Anterior cingulate cortex (tissue), 58 donors: ENCODE data around the gene CHD5.
A peak's percentile ranks its signal among the peaks of the same experiment; 100 is the strongest.

Source experiments
- DNase-seq, 58 donors: peaks; one replicate each; lab custom pipeline; 2025; lab: John Stamatoyannopoulos, UW

The CHD5 gene

DNA sequence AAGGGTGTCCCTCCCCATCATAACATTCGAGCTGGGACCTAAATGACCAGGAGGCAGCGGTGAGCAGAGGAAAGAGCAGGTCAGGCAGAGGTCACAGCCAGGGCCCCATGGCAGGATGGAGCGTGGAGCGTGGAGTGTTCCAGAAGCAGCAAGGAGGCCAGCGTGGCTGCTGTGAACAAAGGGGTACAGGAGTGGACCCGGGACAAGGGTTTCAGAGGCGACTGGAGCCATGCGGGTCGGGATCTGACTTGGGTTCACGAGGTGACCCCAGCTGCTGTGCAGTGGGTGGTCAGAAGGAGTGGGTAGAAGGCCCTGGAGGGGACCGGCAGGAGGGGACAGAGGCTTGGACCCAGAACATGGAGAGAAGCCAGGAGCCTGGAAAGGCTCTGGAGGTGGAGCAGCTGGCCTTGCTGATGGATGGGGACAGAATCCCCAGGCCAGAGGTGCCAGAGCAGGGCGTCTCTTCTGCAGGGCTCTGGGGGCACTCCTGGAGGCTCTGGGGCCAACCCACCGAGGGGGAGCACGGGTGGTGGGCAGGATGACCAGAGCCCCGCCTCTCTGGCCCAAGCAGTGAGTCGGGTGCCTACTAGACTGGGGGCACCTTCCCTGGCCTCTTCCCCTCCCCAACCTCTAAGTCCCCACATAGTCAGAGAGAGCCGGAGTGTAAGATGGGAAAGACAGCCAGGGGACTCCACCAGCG lies 2.3 kb downstream of the CHD5 start:
- no peak for DNase-seq

DNA sequence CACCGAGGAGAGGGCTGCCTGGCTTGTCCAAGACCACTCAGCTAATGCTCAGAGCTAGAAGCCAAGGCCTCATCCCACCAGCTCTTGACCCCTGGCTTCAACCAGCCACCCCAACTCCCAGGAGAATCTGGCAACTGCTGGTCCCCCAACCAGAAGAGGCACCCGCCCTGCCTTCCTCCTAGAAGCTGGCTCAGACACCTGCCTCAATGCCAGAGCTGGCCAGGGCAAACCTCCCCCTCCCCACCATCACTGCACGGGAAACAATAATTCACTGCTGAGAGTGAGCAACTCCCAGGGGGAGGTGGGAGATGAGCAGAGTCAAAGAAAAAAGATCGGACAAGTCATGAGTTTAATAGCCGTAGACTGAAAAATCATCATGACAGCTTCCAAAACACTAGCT lies 3.3 kb downstream of the CHD5 start:
- no peak for DNase-seq

DNA sequence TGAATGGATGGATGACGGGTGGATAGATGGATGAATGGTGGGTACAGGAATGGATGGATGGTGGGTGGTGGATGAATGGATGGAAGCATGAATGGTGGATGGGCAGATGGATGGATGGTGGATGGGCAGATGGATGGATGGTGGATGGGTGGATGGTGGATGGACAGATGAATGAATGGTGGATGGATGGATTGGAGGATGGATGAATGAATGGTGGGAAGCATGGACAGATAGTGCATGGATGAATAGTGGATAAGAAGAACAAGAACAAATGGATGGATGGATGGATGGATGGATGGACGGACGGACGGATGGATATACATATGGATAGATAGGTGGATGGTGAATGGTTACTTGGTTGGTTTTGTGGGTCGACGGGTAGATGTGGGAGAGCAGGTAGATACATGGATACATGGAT lies 4.7 kb downstream of the CHD5 start:
- no peak for DNase-seq

DNA sequence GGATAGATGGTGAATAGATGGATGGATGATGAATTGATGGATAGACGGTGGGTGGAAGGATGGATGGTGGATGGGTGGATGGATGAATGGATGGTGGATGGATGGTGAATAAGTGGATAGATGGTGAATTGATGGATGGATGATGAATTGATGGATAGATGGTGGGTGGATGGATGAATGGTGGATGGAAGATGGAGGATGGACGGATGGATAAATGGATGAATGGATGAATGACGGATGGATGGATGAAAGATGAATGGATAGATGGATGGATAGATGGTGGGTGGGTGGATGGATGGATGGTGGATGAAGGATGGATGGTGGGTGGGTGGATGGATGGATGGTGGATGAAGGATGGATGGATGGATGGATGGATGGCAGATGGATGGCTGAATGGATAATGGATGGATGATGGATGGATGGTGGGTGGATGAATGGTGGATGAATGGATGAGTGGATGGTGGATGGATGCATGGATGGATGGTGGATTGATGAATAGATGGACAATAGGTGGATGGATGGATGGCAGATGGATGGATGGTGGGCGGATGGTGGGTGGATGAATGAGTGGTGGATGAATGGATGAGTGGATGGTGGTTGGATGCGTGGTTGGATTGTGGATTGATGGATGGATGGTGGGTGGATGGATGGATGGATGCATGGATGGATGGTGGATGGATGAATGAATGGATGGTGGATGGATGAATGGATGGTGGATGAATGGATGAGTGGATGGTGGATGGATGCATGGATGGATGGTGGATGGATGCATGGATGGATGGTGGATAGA lies 5.3 kb downstream of the CHD5 start:
- DNase-seq: no peak

DNA sequence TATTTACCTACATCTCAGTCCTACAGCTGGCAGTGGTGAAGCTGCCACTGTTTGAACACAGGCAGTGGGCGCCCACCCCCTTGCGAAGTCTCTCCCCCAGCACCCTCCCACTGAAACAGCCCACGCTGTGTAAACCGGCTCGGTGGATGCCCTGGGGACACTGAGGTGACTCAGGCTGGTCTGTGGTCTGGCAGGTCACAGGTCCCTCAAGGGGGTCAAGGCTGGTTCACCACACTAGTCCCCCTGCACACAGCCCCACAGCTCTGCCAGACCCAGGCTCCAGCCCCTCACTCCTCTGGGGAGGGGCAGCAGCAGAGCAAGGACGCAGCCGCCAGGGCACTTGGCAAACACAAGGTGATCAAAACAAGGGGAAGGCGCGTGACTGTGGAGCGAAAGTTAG lies 7.6 kb downstream of the CHD5 start:
- no peak for DNase-seq

DNA sequence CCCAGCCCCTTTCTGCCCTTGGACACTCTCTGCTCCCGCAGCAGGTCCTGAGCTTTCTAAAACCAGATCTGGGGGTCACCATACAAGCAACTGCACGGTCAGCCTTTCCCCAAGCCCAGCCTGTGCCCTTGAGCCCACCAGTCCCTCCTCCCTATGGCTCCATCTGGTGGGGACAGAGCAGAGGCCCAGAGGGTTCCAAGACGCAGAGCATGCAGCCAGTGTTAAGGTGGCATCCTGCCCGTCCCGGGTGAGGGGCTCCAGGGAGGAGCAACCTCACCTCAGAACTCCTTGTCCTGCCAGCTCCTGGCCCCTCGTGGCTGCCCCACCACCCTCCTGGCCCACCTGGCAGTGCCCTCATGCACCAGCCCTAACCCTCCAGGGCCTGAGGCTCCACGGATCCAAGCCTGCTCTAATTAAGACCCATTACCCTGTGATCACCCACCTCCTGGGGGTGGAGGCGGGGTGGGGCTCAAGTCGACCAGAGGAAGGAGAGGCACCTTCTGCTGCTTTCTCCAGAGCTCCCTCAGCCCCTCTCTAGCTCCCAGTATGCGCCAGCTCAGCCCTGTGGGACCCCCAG lies 8.5 kb downstream of the CHD5 start:
- DNase-seq: peak in 1 of 58 donors; percentile 30

DNA sequence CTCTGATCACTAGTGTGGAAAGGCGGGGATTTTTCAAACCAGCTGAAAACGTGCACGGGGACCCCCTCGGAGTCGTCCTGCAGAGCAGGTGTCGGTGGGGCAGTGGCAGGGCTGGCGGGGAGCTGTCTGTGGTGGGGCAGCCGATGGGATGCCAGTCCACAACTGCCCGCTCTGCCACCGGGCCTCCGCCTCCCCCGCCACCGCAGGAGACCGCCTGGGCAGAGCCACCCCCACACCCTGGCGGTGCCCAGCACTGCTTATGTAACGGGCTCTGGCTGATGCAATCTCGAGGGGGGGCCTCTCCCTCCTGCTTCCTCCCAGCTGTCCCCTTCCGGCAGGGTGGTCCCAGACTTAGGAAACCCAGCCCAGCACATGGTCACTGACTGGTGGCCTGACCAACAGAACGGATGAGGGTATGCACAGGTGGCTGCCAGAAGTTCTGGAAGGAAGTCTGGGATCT lies 9.3 kb downstream of the CHD5 start:
- DNase-seq: peak in 36 of 58 donors; percentile 11 to 82 (median 42)

DNA sequence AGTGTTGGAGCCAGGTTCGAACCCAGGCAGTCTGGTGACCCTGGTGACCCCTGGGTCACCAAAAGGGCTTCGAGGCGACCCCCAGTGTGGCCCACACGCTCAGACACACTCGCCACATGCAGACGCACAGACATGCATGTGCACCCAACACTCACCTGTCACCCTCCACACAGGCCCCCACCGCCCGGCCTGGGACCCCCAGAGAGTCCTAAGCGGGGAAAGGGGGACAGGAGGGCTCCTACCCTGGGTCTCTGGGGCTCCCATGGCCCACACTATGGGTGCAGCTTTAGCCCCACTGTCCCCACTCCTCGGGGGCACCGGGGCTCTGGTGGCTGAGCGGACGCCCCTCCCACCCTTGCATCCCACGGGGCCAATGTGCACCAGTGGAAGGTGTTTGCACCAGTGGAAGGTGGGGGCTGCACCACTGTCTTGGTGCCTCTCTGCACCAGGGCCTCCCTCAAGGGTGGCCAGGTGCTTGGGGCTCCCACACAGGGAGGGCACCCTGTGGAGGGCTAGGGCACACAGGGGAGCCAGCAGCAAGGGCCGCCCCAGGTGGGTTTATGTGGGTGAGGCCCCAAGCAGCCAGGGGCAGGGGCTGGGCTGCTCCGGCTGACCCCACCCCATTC lies 9.9 kb downstream of the CHD5 start:
- DNase-seq: no peak

DNA sequence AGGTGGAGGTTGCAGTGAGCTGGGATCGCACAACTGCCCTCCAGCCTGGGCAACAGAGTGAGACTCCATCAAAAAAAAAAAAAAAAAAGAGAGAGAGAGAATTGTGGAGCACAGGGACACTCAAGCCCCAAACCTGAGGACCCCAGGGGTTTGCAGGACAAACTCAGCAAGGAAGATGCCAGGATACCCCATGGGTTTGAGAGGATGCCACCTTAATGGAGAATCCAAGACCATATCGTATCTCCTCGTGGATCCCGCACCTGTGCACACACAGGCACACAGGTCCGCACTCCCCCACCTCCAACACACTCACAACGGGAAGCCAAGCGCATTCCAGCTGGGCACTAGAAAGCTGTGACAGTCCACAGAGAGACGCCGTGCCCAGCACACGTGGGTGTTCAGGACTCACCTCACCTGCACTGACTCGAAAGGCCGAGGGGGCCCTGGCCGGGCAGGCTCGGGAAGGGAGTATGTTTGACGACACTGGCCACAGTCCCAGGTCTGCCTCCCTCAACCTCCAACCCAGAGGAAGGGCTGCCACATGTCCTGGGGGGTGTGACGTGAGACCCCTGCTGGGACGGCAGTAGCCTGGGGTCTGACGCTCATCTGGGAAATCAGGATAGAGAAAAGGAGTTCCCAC lies 11.1 kb downstream of the CHD5 start:
- no peak for DNase-seq

DNA sequence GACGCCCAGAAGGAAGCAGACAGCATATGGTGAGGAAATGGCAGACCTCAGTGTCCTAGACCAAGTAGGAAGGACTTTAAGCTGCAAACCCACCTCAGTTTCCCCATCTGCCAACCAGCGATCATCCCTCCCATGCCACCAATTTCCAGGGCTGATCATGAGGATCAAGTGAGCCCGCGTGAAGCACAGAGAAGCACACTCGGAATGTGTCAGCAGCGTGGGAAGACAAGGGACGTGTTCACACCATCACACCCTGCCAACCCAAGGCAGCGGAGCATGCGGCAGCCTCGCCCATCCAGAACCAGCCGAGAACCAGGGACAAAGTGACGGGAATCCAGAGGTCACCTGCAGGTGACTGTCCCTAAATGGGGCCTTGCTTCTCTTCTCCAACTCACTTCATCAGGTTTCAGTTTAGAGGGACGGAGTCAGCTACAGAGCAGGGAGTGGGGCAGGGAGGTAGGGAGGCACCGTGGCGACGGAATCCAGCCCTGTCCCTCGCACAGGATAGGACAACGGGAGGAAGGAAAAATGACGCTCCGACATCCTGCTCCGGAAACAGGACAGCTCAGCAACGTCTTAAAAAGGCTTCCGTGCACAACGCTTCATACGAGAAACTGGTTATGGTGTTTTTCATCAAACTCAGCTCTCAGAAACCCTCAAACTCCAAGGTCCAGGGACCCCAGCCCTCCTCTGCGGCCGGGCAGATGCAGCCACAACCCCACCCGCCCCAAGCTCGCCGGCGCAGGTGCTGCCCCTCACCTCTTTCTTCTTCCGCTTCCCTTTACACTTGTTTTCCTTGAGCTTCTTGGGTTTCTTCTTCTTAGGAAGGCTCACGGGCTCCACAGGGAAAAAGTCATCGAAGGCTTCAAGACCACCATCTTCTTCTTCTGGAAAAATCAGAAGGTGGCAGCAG lies 12.5 kb downstream of the CHD5 start:
- peak in 14 of 58 donors; percentile 16 to 61 (median 34) for DNase-seq

DNA sequence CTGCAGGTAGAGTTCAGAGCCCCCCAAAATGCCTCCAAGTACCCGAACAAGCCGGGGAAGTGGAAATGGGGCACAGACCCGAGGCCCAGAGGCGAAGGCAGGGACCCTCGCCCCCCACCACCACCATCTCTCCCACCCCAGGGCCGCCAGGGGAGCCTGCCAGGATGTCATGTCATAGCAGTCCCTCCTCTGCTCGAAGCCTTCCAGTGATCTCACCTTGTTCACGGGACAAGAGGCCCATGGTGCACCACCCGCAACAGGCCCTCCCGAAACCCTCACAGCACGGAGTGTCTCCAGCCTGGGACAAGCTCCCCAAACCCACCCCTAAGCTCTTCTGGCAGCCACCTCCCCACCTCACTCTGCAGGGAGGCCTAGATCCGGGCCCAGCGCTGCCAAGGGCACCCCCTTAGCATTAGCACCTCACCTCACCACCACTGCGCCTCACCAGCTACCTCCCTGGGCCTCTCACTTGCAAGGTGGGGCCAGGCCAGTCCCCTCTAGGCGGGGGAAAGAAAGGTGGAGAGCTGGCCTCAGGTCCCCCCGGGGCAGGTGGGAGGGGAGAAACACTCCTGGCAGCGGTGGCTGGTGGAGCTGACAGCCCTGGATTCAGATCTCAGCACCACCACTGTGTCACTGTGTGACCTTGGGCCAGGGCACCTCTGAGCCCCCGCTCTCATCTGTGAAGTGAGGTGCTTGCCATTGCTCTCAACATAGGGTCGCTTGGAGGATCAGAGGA lies 13.3 kb downstream of the CHD5 start:
- no peak for DNase-seq

DNA sequence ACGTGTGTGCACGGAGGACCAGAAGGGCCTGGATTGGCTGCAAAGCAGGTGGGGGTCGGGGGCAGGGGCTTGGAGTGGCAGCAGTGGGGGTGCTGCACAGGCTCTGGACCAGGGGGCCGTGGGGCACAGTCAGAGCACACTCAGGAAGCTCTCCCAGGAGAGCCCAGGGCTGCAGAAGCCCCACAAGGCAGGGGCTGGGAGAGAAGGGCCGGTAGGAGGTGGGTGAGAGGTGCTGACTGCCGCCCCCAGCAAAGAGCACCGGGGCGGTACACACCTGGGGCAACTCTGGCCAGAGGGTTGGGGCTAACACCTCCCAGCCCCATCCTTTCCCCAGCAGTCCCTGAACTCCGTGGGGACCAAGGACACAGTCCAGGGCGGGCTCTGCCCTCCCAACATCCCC lies 13.9 kb downstream of the CHD5 start:
- peak in 1 of 58 donors; percentile 17 for DNase-seq

DNA sequence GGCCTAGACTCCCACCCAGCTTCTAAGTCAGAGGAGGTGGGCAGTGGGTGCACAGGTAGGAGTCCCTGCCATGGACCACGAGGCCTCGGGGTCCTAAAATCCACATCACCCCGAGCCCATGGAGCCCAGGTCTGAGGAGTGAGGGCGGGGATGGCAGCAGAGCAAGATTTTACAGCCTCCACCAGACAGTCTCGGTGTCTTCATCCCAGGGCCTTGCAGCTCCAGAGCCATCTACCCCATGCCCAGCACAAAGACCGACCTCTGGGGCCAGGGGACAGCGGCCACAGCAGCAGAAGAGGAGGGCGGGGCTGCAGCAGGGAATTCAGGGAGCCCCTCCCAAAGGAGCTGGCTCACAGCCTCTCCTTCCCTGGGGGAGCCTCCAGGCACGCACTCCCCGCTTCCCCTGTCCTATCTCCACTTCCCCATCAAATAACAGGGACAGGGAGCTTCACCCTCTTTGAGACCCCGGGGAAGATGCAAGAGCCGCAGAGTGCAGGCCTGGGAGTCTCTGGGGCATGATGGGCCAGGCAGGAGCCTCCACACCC lies 14.6 kb downstream of the CHD5 start:
- DNase-seq: no peak

DNA sequence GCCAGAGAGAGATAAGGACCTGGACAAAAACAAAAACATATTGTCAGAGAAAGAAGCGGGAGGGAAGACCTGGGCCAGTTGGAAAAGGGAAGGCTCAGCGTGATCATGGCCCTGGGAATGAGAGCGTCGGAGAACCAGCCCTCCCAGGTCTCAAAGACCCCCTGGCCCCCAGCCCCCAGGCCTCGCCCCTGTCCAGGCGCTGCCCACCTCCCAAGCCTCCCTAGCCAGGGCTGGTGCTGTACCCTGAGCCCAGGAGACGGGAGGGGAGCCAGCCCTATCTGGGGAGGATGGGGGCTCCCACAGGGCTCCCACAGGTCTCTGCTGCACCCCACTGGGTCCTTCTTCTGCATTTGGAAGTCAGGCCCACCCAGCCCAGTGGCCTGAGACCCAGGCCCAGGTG lies 15.1 kb downstream of the CHD5 start:
- no peak for DNase-seq

DNA sequence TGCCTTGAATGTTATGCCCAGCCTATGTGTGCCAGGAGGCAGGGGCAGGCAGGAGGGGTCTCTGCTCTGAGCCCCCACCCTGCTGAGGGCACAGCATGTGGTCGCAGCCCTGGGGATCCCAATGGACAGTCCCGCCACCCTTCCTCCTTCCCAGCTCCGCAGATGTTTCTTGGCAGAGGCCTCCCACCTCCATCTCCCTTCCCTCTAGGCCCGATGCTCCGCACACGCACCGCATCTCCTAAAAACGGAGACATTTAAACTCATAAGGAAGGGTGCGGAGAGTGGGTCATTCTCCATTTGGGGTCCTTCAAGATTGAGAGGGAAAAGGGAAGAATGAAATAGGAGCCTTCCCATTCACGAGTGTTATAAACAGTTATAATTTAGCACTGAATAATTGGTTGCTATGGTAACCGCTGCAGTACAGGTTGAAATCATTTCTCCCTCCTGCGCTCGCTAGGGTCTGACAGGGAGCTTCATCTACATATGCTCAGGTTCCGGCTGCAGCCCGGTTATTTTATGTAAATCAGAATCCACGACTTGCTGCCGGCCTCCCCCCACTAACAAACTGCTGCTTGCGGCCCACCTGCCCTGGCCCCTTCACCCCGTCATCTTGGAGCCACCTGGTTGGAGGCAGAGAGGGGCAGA lies 16.0 kb downstream of the CHD5 start:
- DNase-seq: peak in 12 of 58 donors; percentile 12 to 66 (median 24)

DNA sequence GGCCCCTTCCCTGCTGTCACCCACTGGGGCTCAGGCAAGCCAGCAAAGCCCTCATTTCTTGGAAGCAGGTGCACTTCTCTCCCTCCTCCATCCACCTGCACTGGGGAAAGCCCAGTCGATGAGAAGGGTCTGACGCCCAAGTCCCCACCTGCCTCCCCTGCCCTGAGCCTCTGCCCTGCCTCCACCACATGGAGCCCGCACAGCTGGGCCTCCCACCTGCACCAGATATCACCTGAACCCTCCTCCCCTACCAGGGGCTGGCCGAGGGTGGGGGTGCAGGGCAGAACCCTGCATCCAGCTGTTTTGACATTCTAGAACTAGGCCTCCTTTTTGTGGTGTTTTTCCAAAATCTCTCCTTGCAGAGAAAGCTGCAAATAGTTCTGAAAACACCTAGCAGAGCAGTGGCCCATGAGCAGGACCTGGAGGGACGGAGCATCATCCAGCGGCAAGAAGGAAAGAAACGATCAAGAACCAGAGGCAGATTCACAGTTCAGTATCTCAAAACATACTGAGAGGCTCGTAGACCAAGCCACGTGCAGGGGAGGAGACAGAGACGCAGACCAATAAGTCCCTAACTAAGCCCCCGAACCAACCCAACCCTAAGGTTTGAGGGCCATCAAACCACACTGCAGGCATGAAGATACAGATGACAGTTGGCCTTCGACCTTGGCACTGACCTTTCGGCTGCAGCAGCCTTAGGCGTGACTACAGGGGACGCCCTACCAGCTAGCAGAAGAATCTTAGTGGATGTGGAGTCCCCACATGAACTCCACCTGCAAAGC lies 16.7 kb downstream of the CHD5 start:
- no peak for DNase-seq

DNA sequence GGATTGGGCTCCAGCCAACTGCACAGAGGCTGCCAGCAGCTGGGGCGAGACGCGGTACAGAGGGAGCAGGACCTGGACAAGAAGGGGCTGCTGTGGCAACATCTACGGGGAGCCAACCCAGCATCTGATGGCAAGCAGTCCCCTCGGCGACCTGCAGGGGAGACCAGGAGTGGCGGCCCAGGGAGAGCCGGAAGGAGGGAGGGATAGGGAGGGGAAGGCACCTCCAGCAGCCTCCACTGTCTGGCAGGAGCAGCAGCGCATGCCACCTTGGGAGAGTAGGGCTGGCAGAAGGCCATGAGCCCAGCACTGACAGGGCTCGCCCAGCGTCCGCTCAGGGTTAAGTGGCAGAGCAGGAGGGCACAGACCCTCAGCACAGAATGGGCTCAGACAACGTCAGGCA lies 17.3 kb downstream of the CHD5 start:
- DNase-seq: no peak
